ENCODE results near the gene PCNX1. TPM values are rescaled to one million over a fixed set of nuclear protein-coding genes. Genes with fewer than 3 reads are reported as not detected.
A peak's percentile ranks its signal among the peaks of the same experiment; 100 is the strongest.
"Not testable (repeated sequence)": the region's sequence is repeated elsewhere in the genome, so short reads cannot be mapped to it uniquely, and the experiment has no call there.

The PCNX1 gene
- 75.6 TPM for total RNA-seq (ENCODE audit: insufficient read depth, low replicate concordance)

DNA sequence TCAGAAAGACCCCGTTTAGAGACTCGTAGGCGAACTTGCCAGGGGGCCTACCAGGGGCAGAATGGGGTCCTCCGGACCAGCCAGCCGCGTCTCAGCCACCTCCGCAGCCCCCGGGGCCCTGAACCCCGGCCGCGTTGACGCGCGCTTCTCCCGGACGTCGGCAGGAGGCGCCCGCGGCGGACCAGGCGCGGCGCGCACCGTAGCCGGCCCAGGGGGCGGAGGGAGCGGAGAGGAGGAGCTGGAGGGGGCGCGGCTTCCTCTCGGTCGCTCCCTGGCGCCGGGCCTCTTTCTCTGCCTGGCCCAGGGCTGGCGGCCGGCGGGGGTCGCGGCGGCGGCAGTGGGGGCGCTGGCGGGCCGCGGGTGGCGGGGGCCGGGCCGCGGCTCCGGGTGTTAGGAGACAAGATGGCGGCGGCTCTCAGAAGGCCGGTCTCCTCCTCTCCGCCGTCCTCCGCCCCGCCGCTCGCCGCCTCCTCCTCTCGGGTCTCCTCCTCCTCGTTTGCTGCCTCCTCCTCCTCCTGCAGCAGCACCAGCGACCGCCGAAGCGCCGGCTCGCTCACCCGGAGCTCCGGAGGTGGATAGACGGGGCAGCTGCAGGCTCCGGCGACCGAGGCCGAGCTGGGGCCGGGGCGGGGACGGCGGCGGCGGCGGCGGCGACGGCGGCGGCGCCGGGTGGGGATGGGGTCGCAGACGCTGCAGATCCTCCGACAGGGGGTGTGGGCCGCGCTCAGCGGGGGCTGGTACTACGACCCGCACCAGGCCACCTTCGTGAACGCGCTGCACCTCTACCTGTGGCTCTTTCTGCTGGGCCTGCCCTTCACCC, at the start of gene PCNX1:
Gene PCNX1 (plus strand): TSS at position 284 of the 820 bp plus-strand sequence. CDS start 392 bp downstream, at position 676.
- peak; percentile 90 for DNase-seq (ENCODE audit: low spot score)

DNA sequence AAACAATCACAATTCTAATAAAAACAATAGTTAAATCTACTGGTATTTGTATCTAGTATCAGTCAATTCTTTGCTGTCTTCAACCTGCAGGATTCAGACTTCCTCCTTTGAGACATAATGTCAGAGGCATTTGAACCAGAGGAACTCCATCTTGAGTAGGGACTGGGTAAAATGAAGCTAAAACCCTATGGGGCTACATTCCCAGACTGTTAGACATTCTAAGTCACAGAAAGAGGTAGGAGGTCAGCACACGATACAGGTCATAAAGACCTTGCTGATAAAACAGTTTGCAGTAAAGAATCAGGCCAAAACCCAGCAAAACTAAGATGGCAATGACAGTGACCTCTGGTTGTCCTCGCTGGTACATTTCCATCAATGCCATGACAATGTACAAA, 49.8 kb upstream of the PCNX1 start:
- no peak for DNase-seq (ENCODE audit: low spot score)

DNA sequence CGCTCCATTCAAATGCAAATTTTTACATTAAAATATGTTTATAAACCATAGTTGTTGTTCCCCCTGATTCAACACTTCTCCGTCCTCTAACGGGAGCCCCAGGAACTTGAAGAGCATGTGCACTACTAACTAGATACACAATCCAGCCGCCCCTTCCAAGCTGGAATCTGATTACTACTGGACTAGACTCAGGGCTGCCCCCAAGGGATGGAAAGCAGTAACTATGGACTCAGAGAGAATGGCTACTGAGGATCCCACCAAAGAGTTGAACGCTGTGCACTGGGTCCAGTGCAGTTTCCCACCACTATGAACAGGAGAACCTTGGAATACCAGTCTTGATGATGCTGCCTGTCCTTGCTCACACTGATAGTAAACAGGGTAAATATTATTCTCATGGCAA, 48.6 kb upstream of the PCNX1 start:
- no peak for DNase-seq (ENCODE audit: low spot score)

DNA sequence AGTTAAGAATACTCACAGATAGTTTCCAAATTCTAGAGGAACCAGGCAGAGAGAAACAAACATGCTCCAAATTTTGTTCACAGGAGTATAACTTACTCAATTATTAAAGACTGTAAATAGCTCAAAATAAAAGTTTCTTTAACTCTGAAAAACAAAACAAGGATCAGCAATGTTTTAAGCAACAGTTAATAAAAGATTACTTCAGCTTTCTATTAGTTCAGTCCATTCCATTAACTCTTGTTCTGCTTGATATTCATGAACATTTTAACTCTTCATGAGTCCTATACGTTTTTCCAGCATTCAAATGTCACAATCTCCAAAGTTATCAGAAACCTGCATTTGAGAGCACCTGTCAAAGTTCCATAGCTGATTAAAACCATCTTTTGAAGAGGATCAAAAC, 40.3 kb upstream of the PCNX1 start:
- not testable (repeated sequence) for DNase-seq (ENCODE audit: low spot score)

DNA sequence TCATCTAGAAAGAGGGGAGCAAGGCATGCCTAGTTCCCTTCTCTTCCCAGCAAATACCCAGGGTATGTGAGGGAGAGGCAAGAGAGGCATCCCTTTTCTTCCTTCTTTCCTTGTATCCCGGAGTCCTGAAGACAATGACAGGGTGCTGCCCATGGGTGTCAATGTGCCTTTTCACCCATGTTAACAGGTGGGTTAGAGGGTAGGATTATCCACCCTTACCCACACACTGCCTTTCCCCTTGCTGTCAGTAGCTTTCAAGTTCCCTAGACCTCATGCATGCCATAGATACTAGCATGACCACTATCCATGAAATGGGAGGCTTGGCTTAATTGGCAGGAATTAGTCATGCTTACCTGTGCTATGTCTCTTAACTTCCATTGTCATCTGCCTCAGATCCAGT, 36.3 kb upstream of the PCNX1 start:
- DNase-seq (ENCODE audit: low spot score) = no peak

DNA sequence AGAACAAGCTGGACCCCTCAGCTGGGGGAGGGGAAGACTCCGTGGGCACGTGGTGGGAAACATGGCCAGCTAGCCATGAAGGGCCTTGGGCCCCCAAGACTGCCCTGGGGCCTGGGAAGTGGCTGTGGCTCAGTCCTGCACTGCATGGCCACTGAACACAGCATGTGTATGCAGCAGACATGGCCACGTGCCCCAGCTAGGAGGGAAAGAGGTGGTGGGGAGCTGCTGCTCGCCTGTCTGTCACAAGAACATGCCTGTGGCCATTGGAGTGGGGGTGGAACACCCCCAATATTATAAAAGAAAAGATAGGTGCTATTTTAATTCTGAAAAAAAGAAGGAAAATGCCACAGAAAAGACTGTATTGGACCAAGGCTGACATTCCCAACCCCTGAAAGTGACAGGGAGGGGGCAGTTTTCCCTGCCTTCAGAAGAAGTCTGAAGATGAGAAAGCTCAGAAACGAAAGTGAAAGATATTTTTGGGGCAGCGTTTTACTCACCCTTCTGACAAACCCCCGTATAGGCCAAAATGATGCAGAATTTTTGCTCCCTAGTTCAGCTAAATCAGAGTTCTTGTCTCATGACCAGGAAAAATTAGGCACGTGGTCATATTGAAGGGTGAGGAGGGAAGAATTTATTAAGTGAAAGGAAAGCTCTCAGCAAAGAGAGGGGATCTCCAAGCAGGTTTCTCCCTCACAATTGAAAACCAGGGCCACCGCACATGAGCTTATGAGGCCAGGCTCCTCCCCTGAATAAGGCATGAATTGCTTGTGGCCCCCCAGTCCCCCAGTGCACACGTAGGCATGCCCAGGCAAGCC, 35.2 kb upstream of the PCNX1 start:
- DNase-seq (ENCODE audit: low spot score) = no peak

DNA sequence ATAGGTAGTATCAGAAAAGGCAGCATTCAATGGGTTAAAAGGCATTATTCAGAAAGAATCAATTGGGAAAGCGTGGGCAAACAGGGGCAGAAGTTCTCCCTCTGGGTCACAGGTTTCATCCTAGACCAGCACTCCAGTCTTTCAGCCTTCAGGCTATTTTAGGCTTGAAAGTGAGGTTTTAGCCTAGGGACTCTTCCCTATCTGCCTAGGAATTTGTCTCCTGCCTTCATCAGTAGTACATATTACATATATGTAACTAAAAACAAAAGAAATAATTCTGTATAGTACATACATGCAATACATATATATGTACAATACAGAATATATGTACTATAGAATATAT, 34.6 kb upstream of the PCNX1 start:
- DNase-seq (ENCODE audit: low spot score) = no peak

DNA sequence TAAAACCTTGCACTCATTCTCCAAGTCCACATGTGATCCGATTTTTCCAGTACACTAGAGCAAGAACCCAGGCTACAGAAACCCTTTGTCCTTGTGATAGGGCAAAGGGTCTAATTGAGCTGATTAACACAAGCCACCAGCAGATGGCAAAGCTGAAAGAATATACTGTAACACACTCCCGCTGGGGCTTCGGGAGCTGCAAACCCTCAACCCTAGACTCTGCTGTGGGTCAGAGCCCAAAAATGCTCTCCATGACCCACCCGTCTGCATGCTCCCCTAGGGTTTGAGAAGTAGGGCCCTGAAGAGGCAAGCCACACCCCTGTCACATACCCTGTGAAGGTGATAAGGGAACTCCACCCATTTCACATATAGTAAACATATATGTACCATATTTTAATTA, 33.6 kb upstream of the PCNX1 start:
- DNase-seq (ENCODE audit: low spot score) = no peak

DNA sequence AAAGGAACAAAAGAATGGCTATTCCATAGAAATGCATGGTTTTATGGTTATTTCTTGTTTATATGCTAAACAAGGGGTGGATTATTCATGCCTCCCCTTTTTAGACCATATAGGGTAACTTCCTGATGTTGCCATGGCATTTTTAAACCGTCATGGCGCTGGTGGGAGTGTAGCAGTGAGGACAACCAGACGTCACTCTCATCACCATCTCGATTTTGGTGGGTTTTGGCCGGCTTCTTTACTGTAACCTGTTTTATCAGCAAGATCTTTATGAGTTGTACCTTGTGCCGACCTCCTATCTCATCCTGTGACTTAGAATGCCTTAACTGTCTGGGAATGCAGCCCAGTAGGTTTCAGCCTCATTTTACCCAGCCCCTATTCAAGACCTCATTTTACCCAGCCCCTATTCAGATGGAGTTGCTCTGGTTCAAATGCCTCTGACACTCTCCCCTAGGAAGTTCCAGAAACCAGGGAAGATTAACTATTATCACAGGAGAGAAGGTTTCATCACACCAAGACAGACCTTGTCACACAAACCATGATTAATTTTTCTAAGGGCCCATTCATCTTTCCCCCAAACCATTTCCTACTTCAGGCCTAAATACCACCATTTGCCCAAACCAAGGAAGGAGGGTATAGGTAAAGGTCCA, 31.3 kb upstream of the PCNX1 start:
- not testable (repeated sequence) for DNase-seq (ENCODE audit: low spot score)

DNA sequence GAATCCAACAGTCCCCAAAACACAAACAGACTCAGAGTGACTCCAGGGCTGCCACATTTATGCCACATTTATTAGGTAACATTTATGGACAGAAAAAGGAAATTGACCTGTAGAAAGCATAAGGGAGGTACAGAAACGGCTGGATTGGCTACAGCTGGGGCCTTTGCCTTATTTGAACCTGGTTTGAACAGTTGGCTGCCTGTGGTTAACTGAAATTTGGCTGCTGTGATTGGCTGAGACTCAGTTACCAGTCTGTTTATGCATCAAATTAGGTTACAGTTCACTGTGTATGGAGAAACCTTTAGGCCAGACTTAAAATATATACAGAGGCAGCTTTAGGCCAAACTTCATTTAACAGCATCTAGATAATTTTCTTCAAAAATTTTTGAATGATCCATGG, 27.8 kb upstream of the PCNX1 start:
- no peak for DNase-seq (ENCODE audit: low spot score)

DNA sequence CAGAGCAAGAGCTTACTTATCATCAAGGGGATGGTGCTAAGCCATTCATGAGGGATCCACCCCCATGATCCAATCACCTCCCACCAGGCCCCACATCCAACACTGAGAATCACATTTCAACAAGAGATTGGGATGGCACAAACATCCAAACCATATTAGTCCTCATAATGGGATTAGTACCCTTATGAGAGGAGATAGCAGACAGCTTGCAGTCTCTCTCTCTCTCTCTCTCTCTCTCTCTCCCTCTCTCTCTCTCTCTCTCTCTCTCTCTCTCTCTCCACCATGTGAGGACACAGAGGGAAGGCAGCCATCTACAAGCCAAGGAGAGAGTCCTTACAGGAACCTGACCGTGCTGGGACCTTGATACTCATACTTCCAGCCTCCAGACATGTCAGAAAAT, 26.4 kb upstream of the PCNX1 start:
- DNase-seq (ENCODE audit: low spot score) = not testable (repeated sequence)

DNA sequence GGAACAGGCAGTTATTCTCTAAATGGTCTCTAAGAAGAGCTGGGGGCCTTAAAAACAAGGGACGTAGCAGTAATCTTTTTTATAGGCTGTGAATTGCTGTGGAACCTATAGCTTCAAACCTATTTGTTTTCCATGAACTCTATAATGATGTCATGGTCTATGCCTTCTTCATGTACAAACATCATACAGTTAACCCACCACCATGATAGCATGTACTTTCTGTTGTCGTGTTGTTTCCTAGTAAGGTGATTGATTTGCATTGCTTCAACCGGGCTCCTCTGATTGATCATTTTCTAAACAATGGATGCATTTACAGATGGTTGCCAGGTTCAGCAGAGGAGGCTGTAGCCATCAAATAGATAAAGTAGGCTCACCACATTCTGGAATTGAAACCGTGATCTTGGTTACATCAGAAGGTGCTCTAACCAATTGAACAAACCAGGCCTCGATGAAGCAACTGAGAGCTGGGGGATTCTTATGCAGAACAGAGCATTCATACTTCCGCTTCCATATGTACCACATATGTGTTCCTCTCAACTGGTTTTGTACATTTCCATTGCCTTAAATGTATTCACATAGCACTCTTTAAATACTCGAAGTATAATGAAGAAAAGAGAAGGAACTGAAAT, 25.6 kb upstream of the PCNX1 start:
- no peak for DNase-seq (ENCODE audit: low spot score)

DNA sequence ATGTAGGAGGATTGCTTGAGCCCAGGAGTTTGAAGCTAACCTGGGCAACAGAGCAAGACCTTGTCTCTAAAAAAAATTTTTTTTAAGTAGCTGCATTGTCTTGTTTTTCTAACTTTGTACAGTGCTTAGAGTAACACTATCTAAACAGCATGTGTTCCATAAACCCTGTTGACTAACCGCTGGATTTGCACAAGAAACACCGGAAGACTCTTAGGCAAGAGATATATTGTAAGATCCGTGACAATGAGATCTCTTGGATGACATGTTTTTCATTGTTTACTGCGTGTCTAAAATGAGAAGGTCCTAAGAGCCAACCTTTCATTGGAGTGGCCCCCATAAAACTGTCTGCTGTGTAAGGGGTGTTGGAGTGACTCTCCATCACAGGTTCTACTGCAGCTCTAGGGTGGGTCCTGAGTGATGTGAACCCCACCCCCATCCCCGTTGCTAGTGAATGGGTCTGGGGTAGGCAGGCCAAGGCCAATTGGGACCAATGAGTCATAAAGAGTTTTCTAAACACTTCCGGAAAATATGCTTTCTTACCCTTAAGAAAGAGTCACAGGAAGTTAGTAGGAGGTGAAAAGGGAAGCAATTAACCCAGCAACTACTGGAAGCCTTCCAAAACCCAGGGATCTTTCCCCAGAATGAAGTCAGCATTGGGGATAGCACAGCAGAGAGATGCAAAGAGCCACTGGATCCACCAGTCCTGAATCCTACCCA, 24.3 kb upstream of the PCNX1 start:
- DNase-seq (ENCODE audit: low spot score) = no peak

DNA sequence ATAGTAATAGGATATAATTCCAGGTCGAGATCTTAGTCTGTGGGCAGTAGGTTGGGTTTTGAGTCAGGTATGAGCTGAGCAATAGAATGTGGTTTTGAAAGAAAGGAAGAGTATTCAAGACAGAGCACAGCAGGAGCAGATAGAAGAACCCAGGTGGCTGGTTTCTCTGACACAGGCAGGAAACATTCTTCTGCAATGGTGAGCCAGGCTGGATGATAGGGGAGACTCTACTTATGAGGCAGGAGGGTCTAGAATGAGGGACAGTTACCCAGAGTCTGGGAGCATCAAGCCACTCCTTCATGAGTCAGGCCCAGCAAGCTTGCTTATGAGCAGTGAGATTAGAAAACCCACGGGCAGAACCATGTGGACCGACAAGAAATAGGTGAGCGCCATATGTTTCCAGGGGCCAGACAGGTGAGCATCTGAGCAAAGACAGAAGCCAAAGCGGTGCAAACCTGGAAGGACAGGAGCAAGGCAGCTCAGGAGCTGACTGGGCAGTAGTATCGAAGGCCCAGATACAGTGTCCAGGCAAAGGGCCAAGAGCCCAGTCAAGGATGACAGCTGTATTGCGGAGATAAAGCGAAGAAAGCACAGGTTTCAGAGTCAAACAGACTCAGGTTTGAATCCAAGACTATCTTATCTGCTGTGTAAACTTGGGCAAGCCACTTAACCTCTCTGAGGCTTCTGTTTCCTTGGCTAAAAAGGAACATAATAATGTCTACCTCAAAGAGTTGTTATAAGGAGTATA, 22.5 kb upstream of the PCNX1 start:
- no peak for DNase-seq (ENCODE audit: low spot score)

DNA sequence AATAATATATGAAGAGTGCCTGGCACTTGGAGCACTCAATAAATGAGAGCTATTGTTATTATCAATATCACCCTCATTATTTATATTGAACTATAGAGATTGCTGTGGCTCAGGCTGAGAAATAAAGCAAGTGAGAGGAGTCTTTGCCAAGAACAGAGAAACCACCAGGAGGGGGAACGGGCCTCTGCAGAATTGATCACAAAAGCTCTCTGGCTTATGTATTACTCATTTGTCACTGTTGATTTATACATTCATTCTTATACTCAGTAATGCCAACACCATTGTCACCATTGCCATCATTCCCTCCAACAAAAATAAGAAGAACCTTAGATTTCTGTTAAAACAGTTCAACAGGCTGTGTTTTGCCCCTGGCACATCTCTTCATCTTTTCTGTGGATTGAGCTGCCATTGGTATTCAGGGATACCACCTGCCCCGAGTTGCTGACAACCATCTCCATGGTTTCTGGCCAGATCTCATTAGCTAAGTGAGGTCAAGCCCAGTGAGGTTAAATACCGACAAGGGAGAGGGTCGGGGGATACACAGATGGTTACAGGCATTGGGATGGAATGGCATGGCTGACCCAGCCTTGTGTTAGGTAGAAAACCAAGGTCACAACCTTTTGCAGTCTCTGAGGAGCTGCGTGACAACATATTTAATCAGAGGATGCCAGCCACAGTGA, 21.8 kb upstream of the PCNX1 start:
- no peak for DNase-seq (ENCODE audit: low spot score)

DNA sequence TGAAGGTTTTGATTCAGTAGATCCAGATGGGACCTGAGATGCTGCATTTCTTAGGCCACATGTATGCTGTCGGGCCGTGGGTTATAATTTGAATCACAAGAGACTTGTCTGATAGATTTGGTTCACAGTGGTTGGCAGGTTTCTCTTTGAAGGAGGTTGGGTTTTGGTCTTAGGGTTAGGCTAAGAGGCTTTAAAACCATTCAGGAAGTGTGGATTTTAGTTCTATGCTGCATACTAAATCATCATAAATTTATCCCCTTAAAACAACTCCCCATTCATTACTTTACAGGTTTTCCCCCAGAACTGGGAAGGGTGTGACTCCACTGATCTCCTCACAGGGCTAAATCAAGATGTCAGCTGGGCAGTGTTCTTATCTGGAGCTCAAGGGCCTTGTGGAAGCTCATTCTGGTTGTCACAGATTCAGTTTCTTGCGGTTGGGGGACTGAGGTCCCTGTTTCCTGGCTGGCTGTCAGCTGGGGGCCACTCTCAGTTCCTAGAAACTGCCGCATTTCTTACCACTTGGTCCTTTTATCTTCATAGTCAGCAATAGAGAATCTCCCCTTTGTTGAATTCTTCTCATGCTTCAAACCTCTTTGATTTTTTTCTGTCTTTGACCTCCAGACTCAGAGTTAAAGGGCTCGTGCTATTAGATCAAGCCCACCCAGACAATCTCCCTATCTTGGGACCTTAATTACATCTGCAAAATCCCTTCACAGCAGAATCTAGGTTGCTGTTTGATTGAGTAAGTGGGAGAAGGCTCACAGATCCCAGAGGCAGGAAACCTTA, 20.6 kb upstream of the PCNX1 start:
- no peak for DNase-seq (ENCODE audit: low spot score)

DNA sequence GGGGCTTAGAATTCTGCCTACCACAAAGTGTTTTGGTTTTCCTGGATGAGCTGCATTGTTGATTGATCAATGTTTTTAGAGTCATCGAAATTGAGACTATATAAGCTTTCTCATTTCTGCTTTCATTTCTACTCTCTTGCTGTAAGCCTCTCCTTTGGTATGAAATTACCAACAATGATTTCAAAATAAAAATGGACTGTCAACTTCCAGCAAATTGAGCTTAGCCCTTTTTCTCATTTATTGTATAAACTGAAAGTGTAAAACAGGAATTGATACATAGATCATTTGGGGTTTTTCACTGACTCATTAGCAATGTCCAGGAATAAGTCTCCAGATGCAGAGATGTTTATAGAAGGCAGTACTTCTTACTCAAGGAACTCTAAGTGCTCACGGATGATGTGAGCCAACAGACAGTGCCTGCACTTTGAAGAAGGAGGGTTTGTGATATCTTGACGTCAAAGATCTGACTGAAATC, 20.0 kb upstream of the PCNX1 start:
- peak; percentile 26 for DNase-seq (ENCODE audit: low spot score)

DNA sequence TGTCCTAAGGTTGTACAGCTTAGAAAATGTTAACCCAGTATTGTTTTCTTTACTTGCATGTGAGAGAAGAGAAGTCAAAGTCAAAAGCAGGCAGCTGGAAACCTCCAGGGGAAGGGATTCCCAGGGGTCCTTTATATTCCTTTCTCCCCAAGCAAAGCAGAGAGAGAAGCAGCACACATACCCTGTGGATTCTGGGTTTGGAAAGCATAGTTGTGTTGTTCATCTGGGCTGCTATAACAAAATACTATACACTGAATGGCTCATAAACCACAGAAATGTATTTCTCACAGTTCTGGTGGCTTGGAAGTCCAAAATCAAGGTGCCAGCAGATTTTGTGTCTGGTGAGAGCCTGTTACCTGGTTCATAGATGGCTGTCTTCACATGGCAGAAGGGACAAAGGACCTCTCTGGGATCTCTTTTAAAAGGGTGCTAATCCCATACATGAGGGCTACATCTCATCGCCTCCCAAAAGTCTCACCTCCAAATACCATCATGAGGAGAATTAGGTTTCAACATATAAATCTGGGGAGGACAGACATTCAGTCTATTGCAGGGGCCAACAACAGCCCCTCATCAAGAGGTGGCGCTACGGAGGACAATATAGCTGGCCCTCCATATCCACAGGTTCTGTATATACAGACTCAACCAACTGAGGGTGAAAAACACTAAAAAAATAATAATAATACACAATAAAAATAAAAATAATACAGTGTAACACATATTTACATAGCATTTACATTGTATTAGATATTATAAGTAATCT, 19.3 kb upstream of the PCNX1 start:
- DNase-seq (ENCODE audit: low spot score) = no peak
